HepG2 (cell line): ENCODE results near the gene RTF1. TPM values are rescaled to one million over a fixed set of nuclear protein-coding genes. Genes with fewer than 3 reads are reported as not detected.

Source experiments
- ARID2 ChIP-seq: sonication (generic); formaldehyde crosslinking; IDR thresholded peaks from 2 replicates; pipeline ENCODE4 v1.8.1; 2022; ENCODE audit warnings: mild to moderate bottlenecking, missing genetic modification reagents, borderline replicate concordance
- ETV5 ChIP-seq: IDR thresholded peaks from 2 replicates; pipeline ENCODE4 v1.6.1; 2018; ENCODE audit warnings: missing biosample characterization, missing genetic modification reagents, inconsistent platforms, borderline replicate concordance
- ISL2 ChIP-seq: sonication (generic); formaldehyde crosslinking; IDR thresholded peaks from 2 replicates; pipeline ENCODE4 v1.5.0; 2020; ENCODE audit warnings: missing genetic modification reagents
- POLR2A ChIP-seq, 2 experiments: IDR thresholded peaks; 2 replicates each; pipeline ENCODE4 v1.6.1; 2011; ENCODE audit warnings: low read depth in 2 of 2, low read length in 2 of 2, mild to moderate bottlenecking in 1 of 2, moderate library complexity in 1 of 2; ENCODE audit not compliant: insufficient read depth in 1 of 2
- REPIN1 ChIP-seq: sonication (generic); formaldehyde crosslinking; IDR thresholded peaks from 2 replicates; pipeline ENCODE4 v1.8.0; 2022; ENCODE audit warnings: missing genetic modification reagents, low read depth, mild to moderate bottlenecking, borderline replicate concordance
- SNAPC4 ChIP-seq: sonication (generic); formaldehyde crosslinking; IDR thresholded peaks from 2 replicates; pipeline ENCODE4 v1.4.0; 2020; ENCODE audit warnings: mild to moderate bottlenecking, missing genetic modification reagents
- SRSF4 ChIP-seq: fragments of 200-400 bp; formaldehyde crosslinking; IDR thresholded peaks from one replicate; pipeline ENCODE4 v1.6.1; 2018; ENCODE audit warnings: mild to moderate bottlenecking, low read depth, low read length, moderate library complexity; ENCODE audit not compliant: poor library complexity, severe bottlenecking
- TCF12 ChIP-seq, 2 experiments: fragments of 450-650 bp in 1 of 2; sonication (generic) in 1 of 2; formaldehyde crosslinking in 1 of 2; IDR thresholded peaks; 2 replicates each; pipeline versions ENCODE4 v1.6.1 to v1.8.0; 2017 to 2022; ENCODE audit warnings: antibody characterized with exemption in 1 of 2, mild to moderate bottlenecking in 1 of 2, missing genetic modification reagents in 1 of 2, moderate library complexity in 1 of 2
- THRA ChIP-seq: sonication (generic); formaldehyde crosslinking; IDR thresholded peaks from 2 replicates; pipeline ENCODE4 v1.4.0; 2020; ENCODE audit warnings: missing genetic modification reagents, borderline replicate concordance
- ZFP91 ChIP-seq: sonication (generic); formaldehyde crosslinking; IDR thresholded peaks from 2 replicates; pipeline ENCODE4 v1.9.0; 2022; ENCODE audit warnings: missing genetic modification reagents, mild to moderate bottlenecking, borderline replicate concordance
- ZIK1 ChIP-seq: sonication (generic); formaldehyde crosslinking; IDR thresholded peaks from 2 replicates; pipeline ENCODE4 v1.5.0; 2020; ENCODE audit warnings: mild to moderate bottlenecking, low read depth, missing genetic modification reagents, borderline replicate concordance
- ZNF691 ChIP-seq: sonication (generic); formaldehyde crosslinking; IDR thresholded peaks from 2 replicates; pipeline ENCODE4 v1.4.0; 2020; ENCODE audit warnings: missing genetic modification reagents, low read depth, mild to moderate bottlenecking, borderline replicate concordance
- ZUFSP ChIP-seq: sonication (generic); formaldehyde crosslinking; IDR thresholded peaks from 2 replicates; pipeline ENCODE4 v1.9.0; 2021; ENCODE audit warnings: missing genetic modification reagents, mild to moderate bottlenecking, borderline replicate concordance
- polyA plus RNA-seq, 8 experiments: library from polyadenylated mRNA; depleted of rRNA in 3 of 8; stranded (reverse) in 7 of 8; unstranded in 1 of 8; fragments of >200 nt; fragmentation: Illumina TruSeq in 4 of 8; extraction: Trizol in 4 of 8; gene quantifications; 2 replicates each; pipeline versions ENCODE4 v1.2.1 to v1.2.3, GENCODE V29; 2011 to 2016; ENCODE audit warnings: low read depth in 4 of 8, missing spikeins in 1 of 8, mixed read lengths in 1 of 8; ENCODE audit not compliant: insufficient read depth in 1 of 8
- total RNA-seq, 5 experiments: library from RNA; depleted of rRNA; stranded (reverse); fragments of >200 nt; fragmentation: Illumina TruSeq; extraction: Trizol; gene quantifications; 2 replicates each; pipeline ENCODE4 v1.2.3, GENCODE V29; 2016; ENCODE audit warnings: low read depth in 1 of 5

The RTF1 gene
- total and polyA plus RNA-seq, 2 of the 13 experiments (the other 11 are each of a cell fraction or from before 2014, with no cell fraction given), result 13.9 to 17.9 TPM

GRCh38 chr15:41495736-41496599, 79.1 kb downstream of the RTF1 start (continued):
- peak; percentile 84; the same call in 1 of the 2 replicates for TF ChIP-seq SNAPC4 (CRISPR knock-in tag)
- TF ChIP-seq THRA (CRISPR knock-in tag), result peak; percentile 69
- TF ChIP-seq SRSF4, result no peak
- peak; percentile 74; the same call in 1 of the 2 replicates for TF ChIP-seq ZNF691 (CRISPR knock-in tag)
- peak; percentile 66; the same call in 1 of the 2 replicates for TF ChIP-seq ZIK1
- peak in 1 of 2 experiments; percentile 71; a peak in 1 of 4 replicates for TF ChIP-seq POLR2A (IDR thresholded peaks at IDR 0.05; ENCODE audit: insufficient read depth in 1 of 2, low read depth in 2 of 2, low read length in 2 of 2)
- TF ChIP-seq ARID2 (CRISPR knock-in tag), result peak; percentile 73; the same call in 1 of the 2 replicates
- TF ChIP-seq ZFP91 (CRISPR knock-in tag), result peak; percentile 92
- TF ChIP-seq REPIN1 (CRISPR knock-in tag), result peak; percentile 88
- peak; percentile 75 for TF ChIP-seq ETV5 (CRISPR knock-in tag)
- TF ChIP-seq ZUFSP (CRISPR knock-in tag), result no peak
- no peak for TF ChIP-seq TCF12 (IDR thresholded peaks at IDR 0.05)
- TF ChIP-seq TCF12 (CRISPR knock-in tag; IDR thresholded peaks at IDR 0.05), result peak; percentile 92
- TF ChIP-seq ISL2 (CRISPR knock-in tag), result peak; percentile 85; the same call in 1 of the 2 replicates
